NCI-H69 (cell line): Measurements from ENCODE around the gene MSH4.
"Not testable (repeated sequence)": the region's sequence is repeated elsewhere in the genome, so short reads cannot be mapped to it uniquely, and the experiment has no call there.

Source experiments
- DNase-seq: peaks from one replicate; lab custom pipeline; 2025; lab: John Stamatoyannopoulos, UW

MSH4 gene

GRCh38 chr1:75796376-75797272 lies at the start of gene MSH4:
Gene MSH4, plus strand, starts transcription at chr1:75796882. Its CDS starts 104 bp downstream, at chr1:75796986.
- DNase-seq, result no peak

- not testable (repeated sequence) for DNase-seq
Observed at GRCh38 chr1:75757210-75757609, 39.5 kb upstream of the MSH4 start.

GRCh38 chr1:75758543-75758942 lies 38.1 kb upstream of the MSH4 start:
- DNase-seq, result not testable (repeated sequence)

GRCh38 chr1:75764057-75764655 lies 32.5 kb upstream of the MSH4 start:
- DNase-seq, result no peak

- no peak for DNase-seq
Observed at GRCh38 chr1:75765697-75766355, 30.9 kb upstream of the MSH4 start.

- DNase-seq, result no peak
Observed at GRCh38 chr1:75768016-75768415, 28.7 kb upstream of the MSH4 start.

- DNase-seq, result no peak
Observed at GRCh38 chr1:75770761-75771160, 25.9 kb upstream of the MSH4 start.

- DNase-seq, result no peak
Observed at GRCh38 chr1:75771978-75772377, 24.7 kb upstream of the MSH4 start.

GRCh38 chr1:75777812-75778211 lies 18.9 kb upstream of the MSH4 start:
- DNase-seq, result not testable (repeated sequence)

- not testable (repeated sequence) for DNase-seq
Observed at GRCh38 chr1:75778694-75779093, 18.0 kb upstream of the MSH4 start.

GRCh38 chr1:75780183-75780582 lies 16.5 kb upstream of the MSH4 start:
- not testable (repeated sequence) for DNase-seq

GRCh38 chr1:75783920-75784319 lies 12.8 kb upstream of the MSH4 start:
- not testable (repeated sequence) for DNase-seq

GRCh38 chr1:75785320-75785982 lies 11.2 kb upstream of the MSH4 start:
- DNase-seq, result no peak

GRCh38 chr1:75785983-75786853 lies 10.5 kb upstream of the MSH4 start, which contains the start of gene RABGGTB:
Gene RABGGTB, plus strand, starts transcription at chr1:75786256. Its CDS starts 16 bp downstream, at chr1:75786272.
- DNase-seq, result peak; percentile 93

- no peak for DNase-seq
Observed at GRCh38 chr1:75786901-75787493, 9.7 kb upstream of the MSH4 start.

GRCh38 chr1:75787524-75787923 lies 9.2 kb upstream of the MSH4 start:
- DNase-seq, result no peak

GRCh38 chr1:75789988-75790387 lies 6.7 kb upstream of the MSH4 start:
- no peak for DNase-seq

- peak; percentile 11 for DNase-seq
Observed at GRCh38 chr1:75791022-75791421, 5.7 kb upstream of the MSH4 start.

- DNase-seq, result no peak
Observed at GRCh38 chr1:75792091-75792490, 4.6 kb upstream of the MSH4 start.

GRCh38 chr1:75794382-75794781 lies 2.3 kb upstream of the MSH4 start:
- no peak for DNase-seq

GRCh38 chr1:75795703-75796193 lies 934 bp upstream of the MSH4 start:
- no peak for DNase-seq
